ENCODE data around the gene FNBP1L. TPM values are rescaled to one million over a fixed set of nuclear protein-coding genes. Genes with fewer than 3 reads are reported as not detected.

The FNBP1L gene
- total RNA-seq, 4 donors from 2014 or later = 9.6 to 23.1 (median 15.5) TPM

- TF ChIP-seq, protein P1, sequence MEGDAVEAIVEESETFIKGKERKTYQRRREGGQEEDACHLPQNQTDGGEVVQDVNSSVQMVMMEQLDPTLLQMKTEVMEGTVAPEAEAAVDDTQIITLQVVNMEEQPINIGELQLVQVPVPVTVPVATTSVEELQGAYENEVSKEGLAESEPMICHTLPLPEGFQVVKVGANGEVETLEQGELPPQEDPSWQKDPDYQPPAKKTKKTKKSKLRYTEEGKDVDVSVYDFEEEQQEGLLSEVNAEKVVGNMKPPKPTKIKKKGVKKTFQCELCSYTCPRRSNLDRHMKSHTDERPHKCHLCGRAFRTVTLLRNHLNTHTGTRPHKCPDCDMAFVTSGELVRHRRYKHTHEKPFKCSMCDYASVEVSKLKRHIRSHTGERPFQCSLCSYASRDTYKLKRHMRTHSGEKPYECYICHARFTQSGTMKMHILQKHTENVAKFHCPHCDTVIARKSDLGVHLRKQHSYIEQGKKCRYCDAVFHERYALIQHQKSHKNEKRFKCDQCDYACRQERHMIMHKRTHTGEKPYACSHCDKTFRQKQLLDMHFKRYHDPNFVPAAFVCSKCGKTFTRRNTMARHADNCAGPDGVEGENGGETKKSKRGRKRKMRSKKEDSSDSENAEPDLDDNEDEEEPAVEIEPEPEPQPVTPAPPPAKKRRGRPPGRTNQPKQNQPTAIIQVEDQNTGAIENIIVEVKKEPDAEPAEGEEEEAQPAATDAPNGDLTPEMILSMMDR (IDR thresholded peaks at IDR 0.05) = no peak
- TF ChIP-seq POLR2AphosphoS5 (IDR thresholded peaks at IDR 0.05) (no peak), EP300 (IDR thresholded peaks at IDR 0.05) (no peak), POLR2A (IDR thresholded peaks at IDR 0.05; ENCODE audit: low read depth) (no peak)
- H3K4me3 ChIP-seq = no peak overlapping the region
- H3K36me3 ChIP-seq = no peaks in the 10 kb centered on the region
- no peaks in the 10 kb centered on the region for H3K27me3 ChIP-seq
- intact Hi-C loops (cut with DNase I) = loop anchor here (5.0 kb wide), 1 partner anchor 187 kb away; no protein-coding TSS in a partner anchor
- no peak overlapping the region for H3K27ac ChIP-seq (replicated peaks in 1 of 4)
- no peaks in the 10 kb centered on the region for H3K4me1 ChIP-seq
- WGBS = 91% methylated on average over 4 of the region's 4 CpGs
- no peak for DNase-seq (ENCODE audit: extremely low spot score)
- no peaks in the 10 kb centered on the region for H3K9me3 ChIP-seq
These were observed 7.2 kb upstream of the FNBP1L start for GRCh38 chr1:93440706-93441105.

DNA sequence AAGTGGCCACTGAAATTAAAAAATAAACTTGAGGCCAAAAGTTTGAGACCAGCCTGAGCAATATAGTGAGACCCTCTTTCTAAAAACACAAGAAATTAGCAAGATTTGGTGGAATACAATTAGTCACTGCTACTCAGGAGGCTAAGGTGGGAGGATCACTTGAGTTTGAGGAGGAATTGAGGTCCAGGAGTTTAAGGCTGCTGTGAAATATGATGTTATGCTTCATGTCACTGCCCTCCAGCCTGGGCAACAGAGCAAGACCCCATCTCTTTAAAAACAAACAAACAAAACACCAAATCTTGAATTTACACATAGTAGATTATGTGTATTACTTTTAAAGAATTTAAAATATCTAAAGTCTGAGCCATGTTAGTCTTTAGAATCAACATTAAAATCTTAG lies 6.3 kb upstream of the FNBP1L start:
- no peak overlapping the region for H3K4me3 ChIP-seq
- no peak for DNase-seq (ENCODE audit: extremely low spot score)
- H3K4me1 ChIP-seq = no peaks in the 10 kb centered on the region
- no peaks in the 10 kb centered on the region for H3K36me3 ChIP-seq
- intact Hi-C loops (cut with DNase I) = loop anchor here (5.0 kb wide), 1 partner anchor 186 kb away; no protein-coding TSS in a partner anchor
- H3K27me3 ChIP-seq = no peaks in the 10 kb centered on the region
- H3K9me3 ChIP-seq = no peaks in the 10 kb centered on the region
- TF ChIP-seq EP300 (IDR thresholded peaks at IDR 0.05) = no peak
- no peak for TF ChIP-seq POLR2AphosphoS5 (IDR thresholded peaks at IDR 0.05)
- TF ChIP-seq, protein P1 (IDR thresholded peaks at IDR 0.05) = no peak
- TF ChIP-seq POLR2A (IDR thresholded peaks at IDR 0.05; ENCODE audit: low read depth) = no peak
- H3K27ac ChIP-seq (replicated peaks in 1 of 4) = no peak overlapping the region

GRCh38 chr1:93442008-93442666 lies 5.8 kb upstream of the FNBP1L start:
- Histone ChIP-seq H3K9me3 (no peaks in the 10 kb centered on the region), H3K4me3 (no peak overlapping the region), H3K4me1 (peaks cover 0 to 4% (median 2%) of the 10 kb centered on the region in 4 donors), H3K36me3 (no peaks in the 10 kb centered on the region), H3K27me3 (no peaks in the 10 kb centered on the region), H3K27ac (replicated peaks in 1 of 4) (no peak overlapping the region)
- TF ChIP-seq POLR2AphosphoS5 (IDR thresholded peaks at IDR 0.05) (no peak), EP300 (IDR thresholded peaks at IDR 0.05) (no peak), POLR2A (IDR thresholded peaks at IDR 0.05; ENCODE audit: low read depth) (no peak)
- TF ChIP-seq, protein P1 (IDR thresholded peaks at IDR 0.05) = no peak
- WGBS = 79% methylated on average over 11 of the region's 11 CpGs
- DNase-seq (ENCODE audit: extremely low spot score) = no peak
- intact Hi-C loops (cut with DNase I) = loop anchor here (5.0 kb wide), 1 partner anchor 185 kb away; no protein-coding TSS in a partner anchor

DNA sequence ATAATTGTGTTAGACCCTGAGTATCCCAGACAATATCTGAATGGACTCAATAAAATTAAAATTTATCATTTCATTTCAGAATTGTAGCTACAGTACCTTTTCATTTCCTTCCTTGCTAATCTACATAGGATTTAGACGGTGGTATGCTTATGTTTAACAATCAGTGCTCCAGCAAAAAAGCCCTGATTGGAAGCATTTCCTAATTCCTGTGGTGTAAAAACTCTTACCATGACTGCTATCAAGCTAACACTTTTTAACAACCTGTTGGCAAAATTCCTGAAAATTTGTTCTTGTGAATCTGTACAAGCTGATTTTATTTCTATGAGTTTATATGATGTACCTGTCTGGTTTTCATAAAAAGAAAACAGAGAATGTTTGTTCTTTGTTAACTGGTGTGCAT lies 5.2 kb upstream of the FNBP1L start:
- Histone ChIP-seq H3K36me3 (no peaks in the 10 kb centered on the region), H3K4me1 (peaks cover 0 to 10% (median 8%) of the 10 kb centered on the region in 4 donors), H3K9me3 (no peaks in the 10 kb centered on the region), H3K27me3 (no peaks in the 10 kb centered on the region), H3K27ac (replicated peaks in 1 of 4) (no peak overlapping the region), H3K4me3 (no peak overlapping the region)
- TF ChIP-seq, protein P1 (IDR thresholded peaks at IDR 0.05) = no peak
- TF ChIP-seq EP300 (IDR thresholded peaks at IDR 0.05) (no peak), POLR2A (IDR thresholded peaks at IDR 0.05; ENCODE audit: low read depth) (no peak), POLR2AphosphoS5 (IDR thresholded peaks at IDR 0.05) (no peak)
- no peak for DNase-seq (ENCODE audit: extremely low spot score)
- intact Hi-C loops (cut with DNase I) = loop anchor here (5.0 kb wide), 1 partner anchor 185 kb away; no protein-coding TSS in a partner anchor
- WGBS = 53% methylated on average over 1 of the region's 1 CpG
